MM.1S (cell line): ENCODE results near the gene SMKR1.
A peak's percentile ranks its signal among the peaks of the same experiment; 100 is the strongest.
"Not testable (repeated sequence)": the region's sequence is repeated elsewhere in the genome, so short reads cannot be mapped to it uniquely, and the experiment has no call there.

ENCODE experiments used
- DNase-seq: peaks from one replicate; pipeline ENCODE4 v3.0.0-alpha.2; 2015
- H2AFZ ChIP-seq: fragments of 300-600 bp; sonication (generic); 2 replicates; pipeline ENCODE4 v1.6.0; 2016; ENCODE audit warnings: antibody characterized with exemption, low read length
- H3F3A ChIP-seq: fragments of 300-600 bp; sonication (generic); 2 replicates; pipeline ENCODE4 v1.6.1; 2016; ENCODE audit warnings: mild to moderate bottlenecking, antibody characterized with exemption, low read length, moderate library complexity, mixed read lengths; ENCODE audit not compliant: insufficient read depth
- H3K27ac ChIP-seq: fragments of 300-600 bp; sonication (generic); 2 replicates; pipeline ENCODE4 v1.5.1; 2016; ENCODE audit warnings: mild to moderate bottlenecking, low read length
- H3K27me3 ChIP-seq: fragments of 300-600 bp; sonication (generic); replicated peaks from 2 replicates; pipeline ENCODE4 v1.6.0; 2016; ENCODE audit warnings: low read length; ENCODE audit not compliant: insufficient read depth
- H3K36me3 ChIP-seq: fragments of 300-600 bp; sonication (generic); replicated peaks from 2 replicates; pipeline ENCODE4 v1.6.1; 2016; ENCODE audit warnings: mild to moderate bottlenecking, low read length, mixed read lengths; ENCODE audit not compliant: insufficient read depth
- H3K4me1 ChIP-seq: fragments of 300-600 bp; sonication (generic); 2 replicates; pipeline ENCODE4 v1.6.1; 2016; ENCODE audit warnings: low read length, mixed read lengths
- H3K4me2 ChIP-seq: fragments of 300-600 bp; sonication (generic); 2 replicates; pipeline ENCODE4 v1.6.0; 2016; ENCODE audit warnings: low read depth, low read length
- H3K4me3 ChIP-seq: fragments of 300-600 bp; sonication (generic); 2 replicates; pipeline ENCODE4 v1.5.1; 2016; ENCODE audit warnings: low read length, mixed read lengths
- H3K79me2 ChIP-seq: fragments of 300-600 bp; sonication (generic); 2 replicates; pipeline ENCODE4 v1.6.1; 2016; ENCODE audit warnings: mixed run types, low read length, mixed read lengths
- H3K9ac ChIP-seq: fragments of 300-600 bp; sonication (generic); 2 replicates; pipeline ENCODE4 v1.6.1; 2016; ENCODE audit warnings: low read length, mixed read lengths
- H3K9me2 ChIP-seq: fragments of 300-600 bp; sonication (generic); replicated peaks from 2 replicates; pipeline ENCODE4 v1.6.1; 2016; ENCODE audit warnings: mild to moderate bottlenecking, low read length, mixed read lengths; ENCODE audit not compliant: insufficient read depth
- H3K9me3 ChIP-seq: fragments of 300-600 bp; sonication (generic); replicated peaks from 2 replicates; pipeline ENCODE4 v1.6.1; 2016; ENCODE audit warnings: mild to moderate bottlenecking, low read length, mixed read lengths; ENCODE audit not compliant: insufficient read depth
- H4K20me1 ChIP-seq: fragments of 300-600 bp; sonication (generic); 2 replicates; pipeline ENCODE4 v1.6.1; 2016; ENCODE audit warnings: mild to moderate bottlenecking, low read length, moderate library complexity, mixed read lengths; ENCODE audit not compliant: insufficient read depth
- CTCF ChIP-seq: fragments of 300-600 bp; sonication (generic); IDR thresholded peaks from 2 replicates; pipeline ENCODE4 v1.5.1; 2016; ENCODE audit warnings: antibody characterized with exemption, low read length, mixed read lengths
- EZH2 ChIP-seq: fragments of 300-600 bp; sonication (generic); optimal IDR thresholded peaks from 2 replicates; pipeline ENCODE3; 2017; ENCODE audit warnings: low read depth, mild to moderate bottlenecking, antibody characterized with exemption, low read length, mixed read lengths
- EZH2phosphoT487 ChIP-seq: fragments of 300-600 bp; sonication (generic); IDR thresholded peaks from 2 replicates; pipeline ENCODE4 v1.6.1; 2018; ENCODE audit warnings: antibody characterized with exemption, low read length

SMKR1 gene

GRCh38 chr7:129471402-129471827 is 30.9 kb upstream of the SMKR1 start:
- H3K4me3 ChIP-seq = no peak overlapping the region
- no peak overlapping the region for H3K27ac ChIP-seq
- H3K79me2 ChIP-seq = no peaks in the 10 kb centered on the region
- TF ChIP-seq CTCF = no peak
- TF ChIP-seq EZH2phosphoT487 = no peak
- TF ChIP-seq EZH2 = no peak
- H2AFZ ChIP-seq = no peak overlapping the region
- DNase-seq = no peak
- no peak overlapping the region for H3K4me2 ChIP-seq
- no peaks in the 10 kb centered on the region for H3K36me3 ChIP-seq
- H3K9me3 ChIP-seq = no peaks in the 10 kb centered on the region
- H3K4me1 ChIP-seq = no peaks in the 10 kb centered on the region
- H3K27me3 ChIP-seq = no peaks in the 10 kb centered on the region
- no peaks in the 10 kb centered on the region for H3F3A ChIP-seq
- no peaks in the 10 kb centered on the region for H3K9me2 ChIP-seq
- H3K9ac ChIP-seq = no peak overlapping the region
- no peaks in the 10 kb centered on the region for H4K20me1 ChIP-seq

GRCh38 chr7:129475931-129476330 is 26.4 kb upstream of the SMKR1 start:
- H2AFZ ChIP-seq, H3K27ac ChIP-seq, H3K9me3 ChIP-seq: not testable (repeated sequence)

GRCh38 chr7:129476398-129476797 is 25.9 kb upstream of the SMKR1 start:
- H3K4me1 ChIP-seq, H3K4me2 ChIP-seq, H3K9ac ChIP-seq, H3K9me3 ChIP-seq, H3K9me2 ChIP-seq, H3K36me3 ChIP-seq, H4K20me1 ChIP-seq, H3K4me3 ChIP-seq, H3K27me3 ChIP-seq, H3K27ac ChIP-seq, DNase-seq, H2AFZ ChIP-seq, H3K79me2 ChIP-seq, H3F3A ChIP-seq: not testable (repeated sequence)

More at GRCh38 chr7:129475931-129476330, 26.4 kb upstream of the SMKR1 start:
- not testable (repeated sequence) for H3K4me3 ChIP-seq, H3K79me2 ChIP-seq, H3K4me1 ChIP-seq, H3K9ac ChIP-seq, H3F3A ChIP-seq, DNase-seq, H4K20me1 ChIP-seq, H3K9me2 ChIP-seq, H3K4me2 ChIP-seq, H3K27me3 ChIP-seq, H3K36me3 ChIP-seq

- H3K4me2 ChIP-seq = no peak overlapping the region
- no peak overlapping the region for H3K4me3 ChIP-seq
Measured at GRCh38 chr7:129479831-129480230, 22.5 kb upstream of the SMKR1 start.

More at GRCh38 chr7:129479831-129480230, 22.5 kb upstream of the SMKR1 start:
- no peaks in the 10 kb centered on the region for H3K79me2 ChIP-seq
- no peaks in the 10 kb centered on the region for H3K4me1 ChIP-seq
- DNase-seq = peak; percentile 3
- no peaks in the 10 kb centered on the region for H3K9me3 ChIP-seq
- H3F3A ChIP-seq = no peaks in the 10 kb centered on the region
- no peaks in the 10 kb centered on the region for H3K9me2 ChIP-seq
- H2AFZ ChIP-seq = no peak overlapping the region
- H4K20me1 ChIP-seq = no peaks in the 10 kb centered on the region
- H3K9ac ChIP-seq = no peak overlapping the region
- H3K36me3 ChIP-seq = no peaks in the 10 kb centered on the region
- no peaks in the 10 kb centered on the region for H3K27me3 ChIP-seq
- no peak overlapping the region for H3K27ac ChIP-seq
- TF ChIP-seq CTCF = no peak
